Thoracic aorta (tissue), 2 donors: ENCODE results near the gene NKAIN2. TPM values are rescaled to one million over a fixed set of nuclear protein-coding genes. Genes with fewer than 3 reads are reported as not detected.

Experiments used
- ATAC-seq: fragments of 150-250 bp; one replicate; pipeline ENCODE4 v1.8.0; 2017; ENCODE audit warnings: low read depth; ENCODE audit not compliant: insufficient number of reproducible peaks, low FRiP score
- DNase-seq: peaks from one replicate; pipeline ENCODE4 v3.0.0-alpha.2; 2020; ENCODE audit warnings: low spot score
- H3K27ac ChIP-seq, 2 donors: fragments of 200-600 bp; sonication (generic); 1 replicate in 1 of 2; 2 replicates in 1 of 2; pipeline ENCODE4 v1.5.1; 2016; ENCODE audit warnings: mild to moderate bottlenecking in 2 of 2, moderate library complexity in 2 of 2
- H3K27me3 ChIP-seq: fragments of 200-600 bp; sonication (generic); replicated peaks from 2 replicates; pipeline ENCODE4 v1.6.0; 2016; ENCODE audit warnings: mild to moderate bottlenecking; ENCODE audit not compliant: insufficient read depth
- H3K36me3 ChIP-seq: fragments of 200-600 bp; sonication (generic); one replicate; pipeline ENCODE4 v1.5.1; 2016
- H3K4me1 ChIP-seq, 2 donors: fragments of 200-600 bp; sonication (generic); 1 replicate in 1 of 2; 2 replicates in 1 of 2; pipeline versions ENCODE4 v1.5.1 to v1.6.0; 2016; ENCODE audit warnings: low read depth in 2 of 2, mild to moderate bottlenecking in 1 of 2; ENCODE audit not compliant: control insufficient read depth in 1 of 2
- H3K4me3 ChIP-seq: fragments of 200-600 bp; sonication (generic); 2 replicates; pipeline ENCODE4 v1.5.1; 2016; ENCODE audit warnings: mild to moderate bottlenecking
- H3K9me3 ChIP-seq: fragments of 200-600 bp; sonication (generic); 2 replicates; pipeline ENCODE4 v1.5.1; 2016
- total RNA-seq, 2 donors: library from RNA; depleted of rRNA; stranded (reverse); fragments of >200 nt; gene quantifications; one replicate each; pipeline versions ENCODE4 v1.1.0 to v1.2.3, GENCODE V29; 2016
- TF ChIP-seq, protein P1 (sequence below): fragments of 200-600 bp; sonication (generic); IDR thresholded peaks from one replicate; pipeline ENCODE4 v1.5.1; 2019; ENCODE audit warnings: antibody characterized with exemption

NKAIN2 gene
- total RNA-seq, 2 donors from 2014 or later: 0.28 TPM; not detected in 1

DNA sequence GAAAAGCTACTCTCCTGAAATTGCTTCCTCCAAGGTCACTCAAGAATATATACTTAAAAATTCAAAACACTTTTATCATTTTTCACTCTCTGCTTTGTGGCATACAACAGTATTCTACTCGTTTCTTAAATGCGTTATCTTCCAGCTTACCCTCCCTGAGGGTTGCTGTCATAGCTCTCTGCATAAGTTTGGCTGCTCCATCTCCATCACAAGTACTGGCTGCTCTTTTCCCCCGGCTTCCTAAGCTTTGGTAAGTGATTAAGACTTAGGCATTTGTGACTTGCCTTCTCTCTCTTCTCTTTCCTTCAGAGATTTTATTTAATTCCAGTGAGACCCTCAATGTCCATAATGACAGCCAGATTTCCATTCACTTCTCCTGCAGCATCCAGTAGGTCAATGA, 128.3 kb downstream of the NKAIN2 start:
- no peak for ATAC-seq
- TF ChIP-seq, protein P1, sequence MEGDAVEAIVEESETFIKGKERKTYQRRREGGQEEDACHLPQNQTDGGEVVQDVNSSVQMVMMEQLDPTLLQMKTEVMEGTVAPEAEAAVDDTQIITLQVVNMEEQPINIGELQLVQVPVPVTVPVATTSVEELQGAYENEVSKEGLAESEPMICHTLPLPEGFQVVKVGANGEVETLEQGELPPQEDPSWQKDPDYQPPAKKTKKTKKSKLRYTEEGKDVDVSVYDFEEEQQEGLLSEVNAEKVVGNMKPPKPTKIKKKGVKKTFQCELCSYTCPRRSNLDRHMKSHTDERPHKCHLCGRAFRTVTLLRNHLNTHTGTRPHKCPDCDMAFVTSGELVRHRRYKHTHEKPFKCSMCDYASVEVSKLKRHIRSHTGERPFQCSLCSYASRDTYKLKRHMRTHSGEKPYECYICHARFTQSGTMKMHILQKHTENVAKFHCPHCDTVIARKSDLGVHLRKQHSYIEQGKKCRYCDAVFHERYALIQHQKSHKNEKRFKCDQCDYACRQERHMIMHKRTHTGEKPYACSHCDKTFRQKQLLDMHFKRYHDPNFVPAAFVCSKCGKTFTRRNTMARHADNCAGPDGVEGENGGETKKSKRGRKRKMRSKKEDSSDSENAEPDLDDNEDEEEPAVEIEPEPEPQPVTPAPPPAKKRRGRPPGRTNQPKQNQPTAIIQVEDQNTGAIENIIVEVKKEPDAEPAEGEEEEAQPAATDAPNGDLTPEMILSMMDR: no peak

DNA sequence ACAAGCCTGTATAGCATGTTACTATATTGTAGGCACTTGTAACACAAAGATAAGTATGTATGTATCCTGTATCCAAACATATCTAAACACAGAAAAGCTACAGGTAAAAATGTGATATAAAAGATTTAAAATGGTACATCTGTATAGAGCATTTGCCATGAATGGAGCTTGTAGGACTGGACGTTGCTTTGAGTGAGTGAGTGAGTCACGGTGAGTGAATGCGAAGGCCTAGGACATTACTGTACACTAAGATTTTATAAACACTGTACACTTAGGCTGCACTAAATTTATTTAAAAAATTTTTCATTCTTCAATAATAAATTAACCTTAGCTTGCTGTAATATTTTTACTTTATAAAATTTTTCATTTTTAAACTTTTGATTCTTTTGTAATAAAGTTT, 136.9 kb downstream of the NKAIN2 start:
- H3K4me3 ChIP-seq: no peak overlapping the region
- no peaks in the 10 kb centered on the region for H3K4me1 ChIP-seq
- TF ChIP-seq, protein P1: no peak
- H3K27me3 ChIP-seq: no peaks in the 10 kb centered on the region
- no peak for ATAC-seq
- no peak overlapping the region for H3K27ac ChIP-seq
- no peaks in the 10 kb centered on the region for H3K9me3 ChIP-seq
- no peak for DNase-seq
- no peaks in the 10 kb centered on the region for H3K36me3 ChIP-seq

More for the DNA sequence above, 128.3 kb downstream of the NKAIN2 start:
- Histone ChIP-seq H3K27ac (no peak overlapping the region), H3K27me3 (no peaks in the 10 kb centered on the region), H3K36me3 (no peaks in the 10 kb centered on the region), H3K4me1 (no peaks in the 10 kb centered on the region), H3K4me3 (no peak overlapping the region), H3K9me3 (no peaks in the 10 kb centered on the region)
- no peak for DNase-seq

DNA sequence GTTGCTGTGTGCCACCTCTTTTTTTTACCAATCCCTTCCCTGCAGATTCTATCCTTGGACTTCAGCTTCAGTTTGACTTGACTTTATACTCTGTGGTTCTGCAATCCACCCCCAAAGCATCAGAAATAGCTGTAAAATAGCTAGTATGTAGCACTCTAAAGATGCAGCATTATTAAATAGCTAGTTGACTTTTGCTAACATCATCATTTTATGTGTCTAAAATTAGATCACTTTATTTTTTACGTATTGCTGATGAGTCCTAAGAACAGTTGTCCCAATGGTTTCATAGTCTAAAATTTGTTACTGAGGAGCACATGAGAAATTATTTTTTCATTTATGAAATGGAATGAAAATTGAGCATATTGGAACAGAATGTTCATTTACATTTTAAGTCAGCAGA, 138.2 kb downstream of the NKAIN2 start:
- Histone ChIP-seq H3K36me3 (no peaks in the 10 kb centered on the region), H3K27ac (no peak overlapping the region), H3K27me3 (no peaks in the 10 kb centered on the region), H3K9me3 (no peaks in the 10 kb centered on the region), H3K4me3 (no peak overlapping the region), H3K4me1 (no peaks in the 10 kb centered on the region)
- DNase-seq (no peak), ATAC-seq (no peak)
- TF ChIP-seq, protein P1: no peak

DNA sequence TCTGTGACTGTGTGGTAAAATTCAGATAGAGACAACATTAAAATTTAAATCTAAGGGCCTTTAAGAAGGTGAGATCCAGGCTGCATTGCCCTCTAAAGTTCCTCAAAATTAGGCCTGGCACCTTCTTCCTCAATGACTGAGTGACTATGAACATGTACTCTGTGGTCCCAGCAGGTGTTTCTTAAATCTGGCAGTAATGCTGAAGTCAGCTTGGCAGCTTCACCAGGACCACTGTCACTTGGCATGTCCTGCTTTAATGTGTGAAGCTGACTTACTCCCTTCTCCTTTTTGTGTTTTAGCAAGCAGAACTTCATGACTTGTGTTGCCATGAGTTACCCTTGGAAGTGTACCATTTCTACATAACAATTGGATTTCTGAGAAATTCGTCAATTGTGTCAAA, 141.7 kb downstream of the NKAIN2 start:
- Histone ChIP-seq H3K9me3 (no peaks in the 10 kb centered on the region), H3K4me3 (no peak overlapping the region), H3K4me1 (no peaks in the 10 kb centered on the region), H3K27me3 (no peaks in the 10 kb centered on the region), H3K27ac (no peak overlapping the region), H3K36me3 (no peaks in the 10 kb centered on the region)
- no peak for DNase-seq
- ATAC-seq: no peak
- TF ChIP-seq, protein P1: no peak

DNA sequence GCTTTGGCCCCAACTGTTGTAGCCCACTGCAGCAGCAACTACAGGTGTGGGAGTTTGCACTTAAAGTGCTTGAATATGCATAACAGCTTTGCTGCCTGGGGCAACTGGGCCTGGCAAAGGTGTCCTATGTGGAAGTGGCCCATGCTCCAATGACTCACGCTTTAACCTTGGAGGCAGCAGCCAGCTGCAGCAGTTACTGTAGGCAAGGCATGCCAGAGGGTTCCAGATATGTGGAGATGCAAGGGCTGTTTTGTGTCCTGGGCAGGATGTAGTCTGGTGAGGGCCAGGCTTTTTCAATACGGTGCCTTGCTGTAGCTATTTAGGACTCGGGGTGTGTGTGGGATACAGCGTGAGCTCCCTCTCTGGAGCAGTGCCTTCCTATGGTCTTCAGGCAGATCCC, 150.3 kb downstream of the NKAIN2 start:
- TF ChIP-seq, protein P1: no peak
- no peaks in the 10 kb centered on the region for H3K4me1 ChIP-seq
- H3K36me3 ChIP-seq: no peaks in the 10 kb centered on the region
- H3K27ac ChIP-seq: no peak overlapping the region
- peaks cover 4% of the 10 kb centered on the region for H3K9me3 ChIP-seq
- ATAC-seq (no peak), DNase-seq (no peak)
- H3K27me3 ChIP-seq: no peaks in the 10 kb centered on the region
- H3K4me3 ChIP-seq: no peak overlapping the region
